ENCODE data around the gene LIPJ.

LIPJ gene

GRCh38 chr10:88586462-88586861, at the start of gene LIPJ:
LIPJ (plus strand) TSS chr10:88586762; CDS start chr10:88590688, 3,926 bp downstream.
- DNase-seq (ENCODE audit: low spot score) = no peak

- no peak for DNase-seq (ENCODE audit: low spot score)
Measured at GRCh38 chr10:88537322-88537721, 49.2 kb upstream of the LIPJ start.

- DNase-seq (ENCODE audit: low spot score) = no peak
Measured at GRCh38 chr10:88538048-88538447, 48.5 kb upstream of the LIPJ start.

GRCh38 chr10:88540351-88540750, 46.2 kb upstream of the LIPJ start:
- DNase-seq (ENCODE audit: low spot score) = no peak

- DNase-seq (ENCODE audit: low spot score) = no peak
Measured at GRCh38 chr10:88541116-88541626, 45.4 kb upstream of the LIPJ start.

GRCh38 chr10:88542522-88542921, 44.0 kb upstream of the LIPJ start:
- no peak for DNase-seq (ENCODE audit: low spot score)

GRCh38 chr10:88544140-88544870, 42.3 kb upstream of the LIPJ start:
- DNase-seq (ENCODE audit: low spot score) = no peak

GRCh38 chr10:88545359-88545758, 41.2 kb upstream of the LIPJ start:
- no peak for DNase-seq (ENCODE audit: low spot score)

- no peak for DNase-seq (ENCODE audit: low spot score)
Measured at GRCh38 chr10:88546497-88546896, 40.1 kb upstream of the LIPJ start.

- no peak for DNase-seq (ENCODE audit: low spot score)
Measured at GRCh38 chr10:88551246-88551645, 35.3 kb upstream of the LIPJ start.

- peak; percentile 51 for DNase-seq (ENCODE audit: low spot score)
Measured at GRCh38 chr10:88553116-88553752, 33.3 kb upstream of the LIPJ start.

GRCh38 chr10:88555190-88555908, 31.2 kb upstream of the LIPJ start:
- DNase-seq (ENCODE audit: low spot score) = no peak

- DNase-seq (ENCODE audit: low spot score) = no peak
Measured at GRCh38 chr10:88557256-88557655, 29.3 kb upstream of the LIPJ start.

GRCh38 chr10:88557658-88558057, 28.9 kb upstream of the LIPJ start:
- DNase-seq (ENCODE audit: low spot score) = no peak

- DNase-seq (ENCODE audit: low spot score) = no peak
Measured at GRCh38 chr10:88562152-88562551, 24.4 kb upstream of the LIPJ start.

GRCh38 chr10:88565072-88565471, 21.5 kb upstream of the LIPJ start:
- peak; percentile 14 for DNase-seq (ENCODE audit: low spot score)

GRCh38 chr10:88582411-88582805, 4.2 kb upstream of the LIPJ start:
- peak; percentile 1 for DNase-seq (ENCODE audit: low spot score)

GRCh38 chr10:88582806-88583583, 3.6 kb upstream of the LIPJ start, which contains the start of gene RNLS:
RNLS (minus strand) TSS chr10:88583318.
- DNase-seq (ENCODE audit: low spot score) = peak; percentile 67

- no peak for DNase-seq (ENCODE audit: low spot score)
Measured at GRCh38 chr10:88583584-88583957, 3.0 kb upstream of the LIPJ start.

GRCh38 chr10:88592381-88592780, 5.8 kb downstream of the LIPJ start:
- no peak for DNase-seq (ENCODE audit: low spot score)

GRCh38 chr10:88592906-88593305, 6.3 kb downstream of the LIPJ start:
- no peak for DNase-seq (ENCODE audit: low spot score)

GRCh38 chr10:88594482-88594881, 7.9 kb downstream of the LIPJ start:
- DNase-seq (ENCODE audit: low spot score) = no peak
